Measurements from ENCODE around the gene SMIM41. TPM values are rescaled to one million over a fixed set of nuclear protein-coding genes. Genes with fewer than 3 reads are reported as not detected.

Gene SMIM41
- total and polyA plus RNA-seq, 8 donors, result 0.47 to 6.9 (median 3.7) TPM

DNA sequence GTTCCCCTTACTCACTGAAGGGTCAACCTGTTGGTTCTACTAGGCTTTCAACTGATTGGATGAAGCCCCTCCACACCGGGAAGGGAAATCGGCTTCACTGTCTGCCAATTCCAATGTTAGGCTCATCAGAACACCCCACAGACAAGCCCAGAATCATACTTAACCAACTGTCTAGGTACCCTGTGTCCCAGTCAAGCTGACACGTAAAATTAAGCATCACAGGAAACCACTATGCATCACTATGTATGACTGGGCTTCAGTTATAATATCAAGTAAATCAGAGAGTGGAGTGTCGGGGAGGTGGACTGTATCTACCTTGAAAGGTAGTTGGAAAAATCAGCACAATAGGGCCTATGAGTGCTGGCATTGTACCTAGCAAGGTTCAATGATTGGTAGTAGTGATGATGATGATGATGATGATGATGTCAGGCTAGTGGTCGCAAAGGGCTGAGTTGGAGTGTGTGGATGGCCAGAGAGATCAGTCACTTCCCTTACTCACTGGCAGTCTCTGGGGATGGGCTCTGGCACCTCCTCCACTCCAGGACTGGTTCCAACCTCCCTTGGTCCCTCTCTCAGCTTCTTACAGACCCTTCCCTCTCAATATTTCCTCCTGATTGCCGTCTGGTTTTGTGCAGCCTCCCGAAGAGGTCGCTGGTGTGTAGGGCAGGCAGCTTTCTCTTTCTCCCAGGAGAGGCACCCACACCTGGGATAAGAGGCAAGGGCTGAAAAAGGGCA lies 13.0 kb upstream of the SMIM41 start:
- no peaks in the 10 kb centered on the region for H3K9me3 ChIP-seq
- DNase-seq, result no peak
- no peak overlapping the region for H3K4me3 ChIP-seq
- H3K27ac ChIP-seq, result no peak overlapping the region
- H3K4me1 ChIP-seq, result peaks cover 12 to 18% of the 10 kb centered on the region in 2 donors
- intact Hi-C loops (cut with DNase I), result no loop called here
- H3K36me3 ChIP-seq, result no peaks in the 10 kb centered on the region
- no peak for TF ChIP-seq CTCF (IDR thresholded peaks at IDR 0.05)
- ATAC-seq, result no peak
- H3K27me3 ChIP-seq, result peaks cover 0 to 5% of the 10 kb centered on the region in 2 donors

GRCh38 chr12:52067081-52067374 lies 12.5 kb upstream of the SMIM41 start:
- Histone ChIP-seq H3K36me3 (no peaks in the 10 kb centered on the region), H3K27ac (no peak overlapping the region), H3K4me1 (peaks cover 14 to 23% of the 10 kb centered on the region in 2 donors), H3K9me3 (no peaks in the 10 kb centered on the region), H3K4me3 (no peak overlapping the region), H3K27me3 (peaks cover 0 to 5% of the 10 kb centered on the region in 2 donors)
- TF ChIP-seq CTCF (IDR thresholded peaks at IDR 0.05), result no peak
- no peak for DNase-seq
- intact Hi-C loops (cut with DNase I), result no loop called here
- ATAC-seq, result no peak

GRCh38 chr12:52069327-52070184 lies 9.9 kb upstream of the SMIM41 start, which contains the start of gene ATG101:
Gene ATG101 (plus strand): TSS chr12:52069978. CDS start chr12:52073651, 3,673 bp downstream.
- Histone ChIP-seq H3K27ac (peak within 1 kb of the TSS; percentile 81 to 89), H3K9me3 (no peaks in the 10 kb centered on the region), H3K4me3 (peak within 1 kb of the TSS; percentile 92 to 95), H3K4me1 (peaks cover 18 to 45% of the 10 kb centered on the region in 2 donors), H3K36me3 (peaks cover 0 to 23% of the 10 kb centered on the region in 2 donors), H3K27me3 (peaks cover 0 to 5% of the 10 kb centered on the region in 2 donors)
- peak; percentile 92 to 97 (median 96) for DNase-seq
- intact Hi-C loops (cut with DNase I), result no loop called here
- peak; percentile 99 for ATAC-seq
- TF ChIP-seq CTCF (IDR thresholded peaks at IDR 0.05), result peak; percentile 57 to 58

- intact Hi-C loops (cut with DNase I), result no loop called here
- peak; percentile 43 for ATAC-seq
- peak overlapping the region; percentile 81 to 89 for H3K27ac ChIP-seq
- H3K36me3 ChIP-seq, result peaks cover 0 to 31% of the 10 kb centered on the region in 2 donors
- peak overlapping the region; percentile 92 to 95 for H3K4me3 ChIP-seq
- H3K9me3 ChIP-seq, result no peaks in the 10 kb centered on the region
- H3K4me1 ChIP-seq, result peaks cover 19 to 45% of the 10 kb centered on the region in 2 donors
- no peak for DNase-seq
- TF ChIP-seq CTCF (IDR thresholded peaks at IDR 0.05), result no peak
- H3K27me3 ChIP-seq, result peaks cover 0 to 5% of the 10 kb centered on the region in 2 donors
Observed at GRCh38 chr12:52070185-52070925, 9.1 kb upstream of the SMIM41 start.

Data from left lung (tissue), 10 donors.